Suprapubic skin (tissue), 4 donors: Measurements from ENCODE around the gene FBXL20. TPM values are rescaled to one million over a fixed set of nuclear protein-coding genes. Genes with fewer than 3 reads are reported as not detected.
"Not testable (repeated sequence)": the region's sequence is repeated elsewhere in the genome, so short reads cannot be mapped to it uniquely, and the experiment has no call there.

ENCODE experiments used
- DNase-seq, 2 donors: peaks; one replicate each; pipeline ENCODE4 v3.0.0-alpha.2; 2019; ENCODE audit warnings: low spot score in 2 of 2
- H3K27ac ChIP-seq: fragments of 200-600 bp; sonication (generic); one replicate; pipeline ENCODE4 v1.5.1; 2019
- H3K27me3 ChIP-seq: fragments of 200-600 bp; sonication (generic); one replicate; pipeline ENCODE4 v1.5.1; 2019
- H3K36me3 ChIP-seq: fragments of 200-600 bp; sonication (generic); one replicate; pipeline ENCODE4 v1.5.1; 2019
- H3K4me1 ChIP-seq: fragments of 200-600 bp; sonication (generic); one replicate; pipeline ENCODE4 v1.5.1; 2019
- H3K4me3 ChIP-seq: fragments of 200-600 bp; sonication (generic); one replicate; pipeline ENCODE4 v1.5.1; 2019; ENCODE audit warnings: mild to moderate bottlenecking
- H3K9me3 ChIP-seq: fragments of 200-600 bp; sonication (generic); one replicate; pipeline ENCODE4 v1.5.1; 2019
- EP300 ChIP-seq: sonication (generic); formaldehyde crosslinking; IDR thresholded peaks from one replicate; pipeline ENCODE4 v1.6.1; 2017; ENCODE audit warnings: antibody characterized with exemption
- POLR2A ChIP-seq, 2 donors: fragments of 450-650 bp; IDR thresholded peaks; one replicate each; pipeline ENCODE4 v1.6.1; 2017; ENCODE audit warnings: antibody characterized with exemption in 2 of 2, mild to moderate bottlenecking in 2 of 2, moderate library complexity in 2 of 2
- POLR2AphosphoS5 ChIP-seq, 3 donors: sonication (generic); formaldehyde crosslinking; IDR thresholded peaks; one replicate each; pipeline ENCODE4 v1.6.1; 2017; ENCODE audit warnings: antibody characterized with exemption in 3 of 3
- WGBS: methylation state at CpG from one replicate; pipeline ENCODE4 v1.1.5; 2018; 5-methylcytosine and 5-hydroxymethylcytosine counted together
- total RNA-seq, 4 donors: library from RNA; depleted of rRNA; stranded (reverse); fragments of >200 nt; gene quantifications; one replicate each; pipeline ENCODE4 v1.1.0, GENCODE V29; 2016
- TF ChIP-seq, protein P1 (sequence below), 2 donors: fragments of 200-600 bp in 1 of 2; fragments of 450-650 bp in 1 of 2; sonication (generic) in 1 of 2; IDR thresholded peaks; one replicate each; pipeline ENCODE4 v1.5.1; 2016 to 2019; ENCODE audit warnings: antibody characterized with exemption in 2 of 2, mild to moderate bottlenecking in 1 of 2, moderate library complexity in 1 of 2

The FBXL20 gene
- total RNA-seq, 4 donors from 2014 or later = 21.0 to 40.7 (median 26.4) TPM

- Histone ChIP-seq H3K36me3 (peaks cover 61% of the 10 kb centered on the region), H3K4me1 (no peaks in the 10 kb centered on the region), H3K4me3 (no peak overlapping the region), H3K27me3 (no peaks in the 10 kb centered on the region), H3K9me3 (no peaks in the 10 kb centered on the region), H3K27ac (no peak overlapping the region)
- TF ChIP-seq, protein P1, sequence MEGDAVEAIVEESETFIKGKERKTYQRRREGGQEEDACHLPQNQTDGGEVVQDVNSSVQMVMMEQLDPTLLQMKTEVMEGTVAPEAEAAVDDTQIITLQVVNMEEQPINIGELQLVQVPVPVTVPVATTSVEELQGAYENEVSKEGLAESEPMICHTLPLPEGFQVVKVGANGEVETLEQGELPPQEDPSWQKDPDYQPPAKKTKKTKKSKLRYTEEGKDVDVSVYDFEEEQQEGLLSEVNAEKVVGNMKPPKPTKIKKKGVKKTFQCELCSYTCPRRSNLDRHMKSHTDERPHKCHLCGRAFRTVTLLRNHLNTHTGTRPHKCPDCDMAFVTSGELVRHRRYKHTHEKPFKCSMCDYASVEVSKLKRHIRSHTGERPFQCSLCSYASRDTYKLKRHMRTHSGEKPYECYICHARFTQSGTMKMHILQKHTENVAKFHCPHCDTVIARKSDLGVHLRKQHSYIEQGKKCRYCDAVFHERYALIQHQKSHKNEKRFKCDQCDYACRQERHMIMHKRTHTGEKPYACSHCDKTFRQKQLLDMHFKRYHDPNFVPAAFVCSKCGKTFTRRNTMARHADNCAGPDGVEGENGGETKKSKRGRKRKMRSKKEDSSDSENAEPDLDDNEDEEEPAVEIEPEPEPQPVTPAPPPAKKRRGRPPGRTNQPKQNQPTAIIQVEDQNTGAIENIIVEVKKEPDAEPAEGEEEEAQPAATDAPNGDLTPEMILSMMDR (IDR thresholded peaks at IDR 0.05) = no peak
- TF ChIP-seq EP300 (no peak), POLR2AphosphoS5 (IDR thresholded peaks at IDR 0.05) (no peak), POLR2A (IDR thresholded peaks at IDR 0.05) (no peak)
- no peak for DNase-seq
Measured at GRCh38 chr17:39294060-39294459, 107.4 kb downstream of the FBXL20 start.

- H3K27ac ChIP-seq, H3K4me1 ChIP-seq, H3K4me3 ChIP-seq, DNase-seq, H3K27me3 ChIP-seq, H3K9me3 ChIP-seq: not testable (repeated sequence)
- 93% methylated on average over 8 of the region's 8 CpGs for WGBS
- peaks cover 51% of the 10 kb centered on the region for H3K36me3 ChIP-seq
Measured at GRCh38 chr17:39292546-39292945, 108.9 kb downstream of the FBXL20 start.

DNA sequence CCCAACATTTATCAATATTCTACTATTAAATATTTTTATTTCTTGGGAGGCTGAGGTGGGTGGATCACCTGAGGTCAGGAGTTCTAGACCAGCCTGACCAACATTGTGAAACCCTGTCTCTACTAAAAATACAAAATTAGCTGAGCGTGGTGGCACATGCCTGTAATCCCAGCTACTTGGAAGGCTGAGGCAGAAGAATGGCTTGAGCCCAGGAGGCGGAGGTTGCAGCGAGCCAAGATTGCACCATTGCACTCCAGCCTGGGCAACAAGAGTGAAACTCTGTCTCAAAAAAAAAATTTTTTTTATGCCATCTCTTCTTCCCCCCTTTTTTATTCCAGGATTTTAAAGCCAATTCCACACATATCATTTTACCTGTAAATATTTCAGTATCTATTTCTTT, 114.9 kb downstream of the FBXL20 start:
- 75% methylated on average over 3 of the region's 3 CpGs for WGBS
- not testable (repeated sequence) for H3K9me3 ChIP-seq, H3K4me1 ChIP-seq, H3K27ac ChIP-seq, DNase-seq, H3K4me3 ChIP-seq, H3K27me3 ChIP-seq
- H3K36me3 ChIP-seq = peaks cover 19% of the 10 kb centered on the region

- Histone ChIP-seq H3K36me3 (peaks cover 28% of the 10 kb centered on the region), H3K27me3 (no peaks in the 10 kb centered on the region), H3K4me1 (no peaks in the 10 kb centered on the region), H3K4me3 (no peak overlapping the region), H3K27ac (no peak overlapping the region), H3K9me3 (no peaks in the 10 kb centered on the region)
- DNase-seq = no peak
- 88% methylated on average over 5 of the region's 5 CpGs for WGBS
- TF ChIP-seq POLR2A (IDR thresholded peaks at IDR 0.05) (no peak), POLR2AphosphoS5 (IDR thresholded peaks at IDR 0.05) (no peak), EP300 (no peak)
- TF ChIP-seq, protein P1 (IDR thresholded peaks at IDR 0.05) = no peak
Measured at GRCh38 chr17:39284685-39285084, 116.7 kb downstream of the FBXL20 start.

- Histone ChIP-seq H3K9me3 (no peaks in the 10 kb centered on the region), H3K4me3 (no peak overlapping the region), H3K27ac (no peak overlapping the region), H3K27me3 (no peaks in the 10 kb centered on the region), H3K36me3 (peaks cover 36% of the 10 kb centered on the region), H3K4me1 (no peaks in the 10 kb centered on the region)
- no peak for DNase-seq
- 84% methylated on average over 1 of the region's 1 CpG for WGBS
- TF ChIP-seq, protein P1 (IDR thresholded peaks at IDR 0.05) = no peak
- TF ChIP-seq POLR2AphosphoS5 (IDR thresholded peaks at IDR 0.05) = no peak
- no peak for TF ChIP-seq POLR2A (IDR thresholded peaks at IDR 0.05)
- no peak for TF ChIP-seq EP300
Measured at GRCh38 chr17:39283896-39284295, 117.5 kb downstream of the FBXL20 start.

DNA sequence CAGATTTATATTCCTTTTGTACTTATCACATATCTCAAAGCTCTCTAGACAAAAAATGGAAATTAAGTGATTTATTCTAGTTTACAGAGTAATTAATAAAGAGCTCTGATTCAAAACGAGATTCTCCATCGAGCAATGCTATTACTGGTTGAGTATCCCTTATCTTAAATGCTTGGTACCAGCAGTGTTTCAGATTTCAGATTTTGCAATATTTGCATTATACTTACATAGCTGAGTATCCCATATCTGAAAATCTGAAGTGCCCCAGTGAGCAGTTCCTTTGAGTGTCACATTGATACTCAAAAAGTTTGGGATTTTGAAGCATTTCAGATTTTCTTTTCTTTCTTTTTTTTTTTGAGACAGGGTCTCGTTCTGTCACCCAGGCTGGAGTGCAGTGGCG, 118.3 kb downstream of the FBXL20 start:
- Histone ChIP-seq H3K4me1 (no peaks in the 10 kb centered on the region), H3K9me3 (no peaks in the 10 kb centered on the region), H3K27ac (no peak overlapping the region), H3K27me3 (no peaks in the 10 kb centered on the region), H3K4me3 (no peak overlapping the region), H3K36me3 (peaks cover 39% of the 10 kb centered on the region)
- no peak for DNase-seq
- WGBS = 89% methylated on average over 4 of the region's 4 CpGs
- TF ChIP-seq, protein P1 (IDR thresholded peaks at IDR 0.05) = no peak
- TF ChIP-seq EP300 (no peak), POLR2AphosphoS5 (IDR thresholded peaks at IDR 0.05) (no peak), POLR2A (IDR thresholded peaks at IDR 0.05) (no peak)
